Hepatocyte (in vitro differentiated cells): ENCODE results near the gene GTPBP4. TPM values are rescaled to one million over a fixed set of nuclear protein-coding genes. Genes with fewer than 3 reads are reported as not detected.

Experiments used
- DNase-seq: peaks from one replicate; pipeline ENCODE4 v3.0.0-alpha.2; 2016; ENCODE audit warnings: low spot score
- H2AFZ ChIP-seq: fragments of 200-600 bp; sonication (generic); 2 replicates; pipeline ENCODE4 v1.6.0; 2016; ENCODE audit warnings: antibody characterized with exemption, mild to moderate bottlenecking
- H3K27ac ChIP-seq: fragments of 200-600 bp; sonication (generic); 2 replicates; pipeline ENCODE4 v1.5.1; 2016; ENCODE audit warnings: mild to moderate bottlenecking
- H3K27me3 ChIP-seq: fragments of 200-600 bp; sonication (generic); 2 replicates; pipeline ENCODE4 v1.6.1; 2016
- H3K36me3 ChIP-seq: fragments of 200-600 bp; sonication (generic); replicated peaks from 2 replicates; pipeline ENCODE4 v1.5.1; 2016; ENCODE audit warnings: low read depth; ENCODE audit not compliant: insufficient read depth
- H3K4me1 ChIP-seq: fragments of 200-600 bp; sonication (generic); 2 replicates; pipeline ENCODE4 v1.5.1; 2016; ENCODE audit warnings: mild to moderate bottlenecking, moderate library complexity; ENCODE audit not compliant: insufficient read depth
- H3K4me2 ChIP-seq: fragments of 200-600 bp; sonication (generic); 2 replicates; pipeline ENCODE4 v1.6.0; 2016
- H3K4me3 ChIP-seq: fragments of 200-600 bp; sonication (generic); 2 replicates; pipeline ENCODE4 v1.5.1; 2016; ENCODE audit warnings: mild to moderate bottlenecking
- H3K79me2 ChIP-seq: fragments of 200-600 bp; sonication (generic); 2 replicates; pipeline ENCODE4 v1.6.0; 2017; ENCODE audit warnings: mild to moderate bottlenecking
- H3K9me2 ChIP-seq: fragments of 200-600 bp; sonication (generic); replicated peaks from 2 replicates; pipeline ENCODE4 v1.6.0; 2017; ENCODE audit warnings: mild to moderate bottlenecking; ENCODE audit not compliant: insufficient read depth
- H3K9me3 ChIP-seq: fragments of 200-600 bp; sonication (generic); 2 replicates; pipeline ENCODE4 v1.5.1; 2016; ENCODE audit warnings: low read depth, mild to moderate bottlenecking
- H4K20me1 ChIP-seq: fragments of 200-600 bp; sonication (generic); 2 replicates; pipeline ENCODE4 v1.6.0; 2016; ENCODE audit warnings: mild to moderate bottlenecking; ENCODE audit not compliant: insufficient read depth, poor library complexity, severe bottlenecking
- CTCF ChIP-seq: fragments of 200-600 bp; sonication (generic); IDR thresholded peaks from 2 replicates; pipeline ENCODE4 v1.5.1; 2016; ENCODE audit warnings: antibody characterized with exemption, mild to moderate bottlenecking; ENCODE audit not compliant: poor library complexity
- EZH2 ChIP-seq: fragments of 200-600 bp; sonication (generic); IDR thresholded peaks from 2 replicates; pipeline ENCODE4 v1.6.1; 2016; ENCODE audit warnings: antibody characterized with exemption, mild to moderate bottlenecking, borderline replicate concordance
- EZH2phosphoT487 ChIP-seq: fragments of 200-600 bp; sonication (generic); IDR thresholded peaks from one replicate; pipeline ENCODE4 v1.6.1; 2018; ENCODE audit warnings: antibody characterized with exemption, mild to moderate bottlenecking, low read depth, moderate library complexity; ENCODE audit not compliant: unreplicated experiment, severe bottlenecking
- WGBS: methylation state at CpG from one replicate; pipeline ENCODE4 v1.1.6; 2016; ENCODE audit warnings: low lambda C conversion rate; ENCODE audit errors: missing lambda C conversion rate; 5-methylcytosine and 5-hydroxymethylcytosine counted together
- polyA plus RNA-seq: library from polyadenylated mRNA; unstranded; fragments of >200 nt; fragmentation: Nextera tagmentation; extraction: Ambion mirVana; gene quantifications from 2 replicates; pipeline ENCODE4 v1.2.1, GENCODE V29; 2016
- total RNA-seq: library from RNA; depleted of rRNA; stranded (reverse); fragments of >200 nt; gene quantifications from 2 replicates; pipeline ENCODE4 v1.2.3, GENCODE V29; 2014

The GTPBP4 gene
- total and polyA plus RNA-seq, 2 experiments from 2014 or later, result 34.2 to 55.5 TPM

GRCh38 chr10:944034-944831, 44.0 kb upstream of the GTPBP4 start:
- no peak for DNase-seq
- Histone ChIP-seq H3K4me3 (no peak overlapping the region), H3K4me2 (no peak overlapping the region), H2AFZ (no peak overlapping the region), H3K27me3 (no peaks in the 10 kb centered on the region), H3K9me2 (no peaks in the 10 kb centered on the region), H4K20me1 (no peaks in the 10 kb centered on the region), H3K4me1 (no peaks in the 10 kb centered on the region), H3K79me2 (no peaks in the 10 kb centered on the region), H3K27ac (no peak overlapping the region), H3K36me3 (no peaks in the 10 kb centered on the region), H3K9me3 (no peaks in the 10 kb centered on the region)
- 82% methylated on average over 14 of the region's 14 CpGs for WGBS
- TF ChIP-seq CTCF, result no peak
- no peak for TF ChIP-seq EZH2
- no peak for TF ChIP-seq EZH2phosphoT487

GRCh38 chr10:945778-946177, 42.5 kb upstream of the GTPBP4 start:
- Histone ChIP-seq H3K9me2 (no peaks in the 10 kb centered on the region), H3K27ac (no peak overlapping the region), H3K9me3 (no peaks in the 10 kb centered on the region), H3K4me2 (no peak overlapping the region), H2AFZ (no peak overlapping the region), H3K4me3 (no peak overlapping the region), H3K4me1 (no peaks in the 10 kb centered on the region), H4K20me1 (no peaks in the 10 kb centered on the region), H3K27me3 (no peaks in the 10 kb centered on the region), H3K36me3 (no peaks in the 10 kb centered on the region), H3K79me2 (no peaks in the 10 kb centered on the region)
- 89% methylated on average over 6 of the region's 6 CpGs for WGBS
- DNase-seq, result no peak
- no peak for TF ChIP-seq EZH2

GRCh38 chr10:947051-947450, 41.2 kb upstream of the GTPBP4 start:
- DNase-seq, result no peak
- Histone ChIP-seq H3K27me3 (no peaks in the 10 kb centered on the region), H3K9me2 (no peaks in the 10 kb centered on the region), H2AFZ (no peak overlapping the region), H3K9me3 (no peaks in the 10 kb centered on the region), H4K20me1 (no peaks in the 10 kb centered on the region), H3K36me3 (no peaks in the 10 kb centered on the region), H3K79me2 (no peaks in the 10 kb centered on the region), H3K4me1 (no peaks in the 10 kb centered on the region), H3K4me2 (no peak overlapping the region), H3K27ac (no peak overlapping the region), H3K4me3 (no peak overlapping the region)
- TF ChIP-seq EZH2, result no peak
- TF ChIP-seq EZH2phosphoT487, result no peak
- WGBS, result 91% methylated on average over 9 of the region's 9 CpGs

- Histone ChIP-seq H3K79me2 (no peaks in the 10 kb centered on the region), H4K20me1 (no peaks in the 10 kb centered on the region), H3K9me3 (no peaks in the 10 kb centered on the region), H3K9me2 (no peaks in the 10 kb centered on the region), H3K27me3 (no peaks in the 10 kb centered on the region), H3K4me2 (no peak overlapping the region), H3K4me3 (no peak overlapping the region), H3K27ac (no peak overlapping the region), H2AFZ (no peak overlapping the region), H3K36me3 (no peaks in the 10 kb centered on the region), H3K4me1 (no peaks in the 10 kb centered on the region)
- no peak for DNase-seq
- WGBS, result 96% methylated on average over 9 of the region's 10 CpGs
- no peak for TF ChIP-seq CTCF
- no peak for TF ChIP-seq EZH2
- no peak for TF ChIP-seq EZH2phosphoT487
Observed at GRCh38 chr10:947881-948280, 40.4 kb upstream of the GTPBP4 start.
